ENCODE measurements around the gene LAGE3.

DNA sequence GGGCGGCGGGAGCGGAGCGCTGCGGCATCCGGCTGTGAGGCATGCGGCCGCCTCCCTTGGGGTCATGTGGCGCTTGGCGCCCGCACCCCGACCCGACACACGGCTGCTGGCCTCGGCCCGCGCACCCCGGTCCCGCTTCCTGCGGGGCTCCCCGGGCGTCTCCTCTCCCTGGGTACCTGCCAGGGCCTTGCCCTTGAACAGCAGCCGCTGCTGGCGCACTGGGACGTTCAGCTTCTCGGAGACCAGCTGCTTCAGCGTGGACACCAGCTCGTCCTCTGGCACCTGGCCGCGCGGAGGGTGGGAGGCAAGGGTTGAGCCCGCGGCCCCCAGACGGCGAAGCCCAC is 6.9 kb upstream of the LAGE3 start:
- TF ChIP-seq, protein P1, sequence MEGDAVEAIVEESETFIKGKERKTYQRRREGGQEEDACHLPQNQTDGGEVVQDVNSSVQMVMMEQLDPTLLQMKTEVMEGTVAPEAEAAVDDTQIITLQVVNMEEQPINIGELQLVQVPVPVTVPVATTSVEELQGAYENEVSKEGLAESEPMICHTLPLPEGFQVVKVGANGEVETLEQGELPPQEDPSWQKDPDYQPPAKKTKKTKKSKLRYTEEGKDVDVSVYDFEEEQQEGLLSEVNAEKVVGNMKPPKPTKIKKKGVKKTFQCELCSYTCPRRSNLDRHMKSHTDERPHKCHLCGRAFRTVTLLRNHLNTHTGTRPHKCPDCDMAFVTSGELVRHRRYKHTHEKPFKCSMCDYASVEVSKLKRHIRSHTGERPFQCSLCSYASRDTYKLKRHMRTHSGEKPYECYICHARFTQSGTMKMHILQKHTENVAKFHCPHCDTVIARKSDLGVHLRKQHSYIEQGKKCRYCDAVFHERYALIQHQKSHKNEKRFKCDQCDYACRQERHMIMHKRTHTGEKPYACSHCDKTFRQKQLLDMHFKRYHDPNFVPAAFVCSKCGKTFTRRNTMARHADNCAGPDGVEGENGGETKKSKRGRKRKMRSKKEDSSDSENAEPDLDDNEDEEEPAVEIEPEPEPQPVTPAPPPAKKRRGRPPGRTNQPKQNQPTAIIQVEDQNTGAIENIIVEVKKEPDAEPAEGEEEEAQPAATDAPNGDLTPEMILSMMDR (IDR thresholded peaks at IDR 0.05), result no peak
- TF ChIP-seq EP300 (IDR thresholded peaks at IDR 0.05), result no peak

Data from gastroesophageal sphincter (tissue), 3 donors.